GM12878 (cell line): ENCODE data around the gene LRFN2. TPM values are rescaled to one million over a fixed set of nuclear protein-coding genes. Genes with fewer than 3 reads are reported as not detected.

ENCODE experiments used
- ATAC-seq: fragments of 200-7000 bp; cut with Tn5 transposase; 3 replicates; pipeline ENCODE4 v1.9.1; 2020; ENCODE audit warnings: mild to moderate bottlenecking, moderate library complexity
- BruUV-seq: library from RNA; stranded (reverse); fragments of 400-500 nt; replicated peaks from 2 replicates; lab custom pipeline; 2021; lab: Mats Ljungman, UMichigan
- CTCF ChIA-PET: fragments of 300-600 bp; sonication (Branson Sonifier 250); formaldehyde crosslinking; extraction: SDS; loops from one replicate; lab custom pipeline; 2021; ENCODE audit warnings: inconsistent platforms; lab: Yijun Ruan, JAX
- POLR2A ChIA-PET: fragments of 350-600 bp; formaldehyde crosslinking; extraction: SDS; loops from one replicate; lab custom pipeline; 2021; ENCODE audit warnings: inconsistent platforms; lab: Charles Lee
- RAD21 ChIA-PET: fragments of 300-600 bp; sonication (Branson Sonifier 250); formaldehyde crosslinking; loops from one replicate; lab custom pipeline; 2023; ENCODE audit warnings: antibody characterized with exemption; ENCODE audit not compliant: unreplicated experiment; lab: Charles Lee
- SMC1A ChIA-PET: fragments of 300-600 bp; sonication (Branson Sonifier 250); formaldehyde crosslinking; loops from one replicate; lab custom pipeline; 2023; ENCODE audit not compliant: unreplicated experiment, uncharacterized antibody; lab: Charles Lee
- DNase-seq: peaks from one replicate; pipeline ENCODE4 v3.0.0-alpha.2; 2011; ENCODE audit warnings: low read depth, low spot score
- FAIRE-seq: peaks from 3 replicates; lab custom pipeline; 2011; peaks lifted over from hg19 to GRCh38; lab: Jason Lieb, UNC
- H2AFZ ChIP-seq: 2 replicates; pipeline ENCODE4 v1.6.0; 2011; ENCODE audit warnings: low read depth, low read length, control low read depth; ENCODE audit not compliant: control insufficient read depth
- H3K27ac ChIP-seq: 2 replicates; pipeline ENCODE4 v1.5.1; 2011; ENCODE audit warnings: control low read depth; ENCODE audit not compliant: control insufficient read depth, insufficient read depth
- H3K27me3 ChIP-seq, 2 experiments: replicated peaks in 1 of 2; 2 replicates each; pipeline versions ENCODE4 v1.6.0 to v1.6.1; 2011; ENCODE audit warnings: low read length in 1 of 2; ENCODE audit not compliant: control insufficient read depth in 2 of 2, insufficient read depth in 2 of 2
- H3K36me3 ChIP-seq, 2 experiments: 2 replicates each; pipeline ENCODE4 v1.5.1; 2011; ENCODE audit warnings: low read length in 1 of 2; ENCODE audit not compliant: control insufficient read depth in 2 of 2, insufficient read depth in 2 of 2
- H3K4me1 ChIP-seq: 2 replicates; pipeline ENCODE4 v1.6.1; 2011; ENCODE audit warnings: mild to moderate bottlenecking, low read length, moderate library complexity, mixed read lengths; ENCODE audit not compliant: control insufficient read depth, insufficient read depth
- H3K4me2 ChIP-seq: 2 replicates; pipeline ENCODE4 v1.6.0; 2011; ENCODE audit warnings: control low read depth; ENCODE audit not compliant: control insufficient read depth, insufficient read depth
- H3K4me3 ChIP-seq: fragments of 200-600 bp; sonication (generic); 2 replicates; pipeline ENCODE4 v1.5.1; 2016
- H3K79me2 ChIP-seq: 2 replicates; pipeline ENCODE4 v1.6.0; 2011; ENCODE audit warnings: low read length; ENCODE audit not compliant: control insufficient read depth, insufficient read depth
- H3K9ac ChIP-seq: 2 replicates; pipeline ENCODE4 v1.8.0; 2011; ENCODE audit warnings: low read length, control low read depth, mixed read lengths; ENCODE audit not compliant: control insufficient read depth, insufficient read depth
- H3K9me3 ChIP-seq: replicated peaks from 3 replicates; pipeline ENCODE4 v1.5.1; 2011; ENCODE audit warnings: mild to moderate bottlenecking, low read length; ENCODE audit not compliant: control insufficient read depth, insufficient read depth
- H4K20me1 ChIP-seq: 2 replicates; pipeline ENCODE4 v1.6.0; 2011; ENCODE audit not compliant: control insufficient read depth, insufficient read depth
- CBX5 ChIP-seq: sonication (generic); IDR thresholded peaks from 2 replicates; pipeline ENCODE4 v1.6.1; 2016; ENCODE audit warnings: low read depth, moderate library complexity, mild to moderate bottlenecking, inconsistent platforms
- CHD1 ChIP-seq: IDR thresholded peaks from 2 replicates; pipeline ENCODE4 v1.6.1; 2012; ENCODE audit warnings: low read depth, low read length, improper control_type of control experiment
- CHD2 ChIP-seq: IDR thresholded peaks from 2 replicates; pipeline ENCODE4 v1.6.1; 2011; ENCODE audit warnings: low read depth, low read length, improper control_type of control experiment, borderline replicate concordance
- CREB1 ChIP-seq: IDR thresholded peaks from 2 replicates; pipeline ENCODE4 v1.6.1; 2012; ENCODE audit warnings: low read depth, mild to moderate bottlenecking, inconsistent platforms
- KLF5 ChIP-seq: fragments of 450-650 bp; IDR thresholded peaks from 2 replicates; pipeline ENCODE4 v1.6.1; 2014; ENCODE audit warnings: mild to moderate bottlenecking; ENCODE audit not compliant: partially characterized antibody
- MYB ChIP-seq: fragments of 150-350 bp; IDR thresholded peaks from 2 replicates; pipeline ENCODE4 v1.6.1; 2014; ENCODE audit warnings: mild to moderate bottlenecking, low read depth, low read length, borderline replicate concordance
- POLR2A ChIP-seq: IDR thresholded peaks from 2 replicates; pipeline ENCODE4 v1.6.1; 2011; ENCODE audit warnings: low read depth, mild to moderate bottlenecking, low read length
- RAD21 ChIP-seq: IDR thresholded peaks from 2 replicates; pipeline ENCODE4 v1.6.1; 2011; ENCODE audit warnings: mild to moderate bottlenecking, low read depth, low read length, moderate library complexity; ENCODE audit not compliant: insufficient read depth
- RAD51 ChIP-seq: fragments of 450-650 bp; IDR thresholded peaks from 2 replicates; pipeline ENCODE4 v1.6.1; 2016; ENCODE audit warnings: moderate library complexity, mild to moderate bottlenecking, inconsistent platforms
- TCF12 ChIP-seq: IDR thresholded peaks from 2 replicates; pipeline ENCODE4 v1.6.1; 2011; ENCODE audit warnings: low read depth, mild to moderate bottlenecking, low read length
- ZNF207 ChIP-seq: fragments of 450-650 bp; IDR thresholded peaks from 2 replicates; pipeline ENCODE4 v1.6.1; 2014; ENCODE audit warnings: antibody characterized with exemption, mild to moderate bottlenecking, borderline replicate concordance
- ZNF622 ChIP-seq: fragments of 450-650 bp; IDR thresholded peaks from 2 replicates; pipeline ENCODE4 v1.6.1; 2017; ENCODE audit warnings: mild to moderate bottlenecking, inconsistent platforms
- ZSCAN29 ChIP-seq: fragments of 450-650 bp; IDR thresholded peaks from 2 replicates; pipeline ENCODE4 v1.6.1; 2017; ENCODE audit warnings: mild to moderate bottlenecking, moderate library complexity
- WGBS: methylation state at CpG from one replicate; pipeline ENCODE4 v1.1.6; 2016; ENCODE audit warnings: low lambda C conversion rate; ENCODE audit not compliant: insufficient replicate concordance, insufficient coverage; ENCODE audit errors: missing lambda C conversion rate; 5-methylcytosine and 5-hydroxymethylcytosine counted together
- in situ Hi-C: fragments of 300-500 bp; cut with MboI; formaldehyde crosslinking; loops from 9 replicates; pipeline ENCODE4 v1.14.3; 2018; ENCODE audit warnings: mixed read lengths
- intact Hi-C: fragments of 100-400 bp; cut with micrococcal nuclease; formaldehyde crosslinking; loops from one replicate; pipeline ENCODE4 v1.14.2; 2022; ENCODE audit not compliant: unreplicated experiment
- polyA plus RNA-seq, 11 experiments: library from polyadenylated mRNA; depleted of rRNA in 4 of 11; unstranded in 6 of 11; stranded (reverse) in 5 of 11; fragments of >200 nt; fragmentation: Nextera tagmentation in 4 of 11; fragmentation: Illumina TruSeq in 1 of 11; extraction: Ambion mirVana in 4 of 11; extraction: Trizol in 1 of 11; gene quantifications; 1 replicate in 1 of 11; 2 replicates in 10 of 11; pipeline versions ENCODE4 v1.2.1 to v1.2.3, GENCODE V29; 2011 to 2016; ENCODE audit warnings: inconsistent platforms in 2 of 11, missing spikeins in 2 of 11, low read depth in 1 of 11
- total RNA-seq, 4 experiments: library from RNA; depleted of rRNA in 3 of 4; stranded (reverse); fragments of >200 nt in 3 of 4; fragmentation: Illumina TruSeq in 1 of 4; extraction: Trizol in 1 of 4; gene quantifications; 2 replicates each; pipeline versions ENCODE4 v1.2.1 to v1.2.3, GENCODE V29; 2013 to 2021
- TF ChIP-seq, protein P1 (sequence below): fragments of 450-650 bp; formaldehyde crosslinking; IDR thresholded peaks from 2 replicates; pipeline ENCODE4 v1.4.0; 2022; ENCODE audit warnings: mild to moderate bottlenecking, moderate library complexity
- TF ChIP-seq, protein P2 (sequence below): IDR thresholded peaks from 2 replicates; pipeline ENCODE4 v1.6.1; 2011; ENCODE audit warnings: low read depth, mild to moderate bottlenecking, low read length, moderate library complexity, borderline replicate concordance; ENCODE audit errors: extremely low read depth
- TF ChIP-seq, protein P3 (sequence below): IDR thresholded peaks from 2 replicates; pipeline ENCODE4 v1.6.1; 2011; ENCODE audit warnings: mild to moderate bottlenecking, low read depth, low read length, moderate library complexity; ENCODE audit not compliant: insufficient replicate concordance

Gene LRFN2
- total and polyA plus RNA-seq, 10 of the 15 experiments (the other 5 are each of a cell fraction or from before 2014, with no cell fraction given) = not detected

DNA sequence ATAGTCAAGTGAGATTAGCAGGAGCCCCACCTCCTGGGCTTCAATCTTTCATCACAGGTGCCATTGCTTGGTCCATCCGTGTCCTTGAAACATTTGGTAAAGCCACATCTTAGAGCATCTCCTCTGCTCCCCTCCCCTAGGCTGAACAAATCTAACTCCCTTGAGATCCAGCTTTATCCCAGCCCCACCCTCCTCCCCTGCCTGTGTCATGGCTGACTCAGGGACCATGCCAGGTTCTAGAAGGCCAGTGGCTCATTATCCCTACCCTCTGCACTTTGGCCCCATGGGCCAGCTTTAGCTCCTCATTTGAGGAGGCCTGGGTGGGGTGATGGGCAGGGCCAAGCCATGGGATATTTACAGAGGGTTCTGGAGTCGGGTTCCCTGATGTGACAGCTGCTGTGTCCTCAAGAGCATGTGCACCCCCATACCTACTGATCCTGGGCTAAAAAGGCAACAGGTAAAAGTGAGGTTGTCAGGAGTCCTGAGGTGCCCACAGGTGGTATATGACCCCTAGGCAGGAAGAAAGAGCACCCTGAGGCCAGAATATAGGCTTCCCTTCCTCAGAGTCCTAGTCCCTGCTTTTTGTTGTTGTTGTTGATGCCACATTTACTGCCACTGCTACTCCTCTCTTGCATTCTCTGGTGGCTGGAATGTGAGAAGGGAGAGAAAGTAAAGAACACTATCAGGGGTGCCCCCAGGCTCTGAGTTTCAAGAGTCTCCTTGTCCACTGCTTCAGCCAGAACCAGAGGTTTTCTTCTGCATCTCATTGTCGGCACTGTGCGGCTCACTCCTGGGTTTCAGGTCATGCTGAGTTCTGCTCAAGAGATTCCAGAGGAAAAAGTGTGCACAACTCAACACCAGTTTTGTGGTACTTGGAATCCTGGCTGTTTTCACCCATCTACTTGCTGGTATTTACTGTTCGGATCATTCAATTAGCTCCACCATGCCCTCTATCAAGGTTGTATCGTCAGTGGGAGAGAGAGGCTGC lies 228.4 kb downstream of the LRFN2 start (continued):
- TF ChIP-seq, protein P1, sequence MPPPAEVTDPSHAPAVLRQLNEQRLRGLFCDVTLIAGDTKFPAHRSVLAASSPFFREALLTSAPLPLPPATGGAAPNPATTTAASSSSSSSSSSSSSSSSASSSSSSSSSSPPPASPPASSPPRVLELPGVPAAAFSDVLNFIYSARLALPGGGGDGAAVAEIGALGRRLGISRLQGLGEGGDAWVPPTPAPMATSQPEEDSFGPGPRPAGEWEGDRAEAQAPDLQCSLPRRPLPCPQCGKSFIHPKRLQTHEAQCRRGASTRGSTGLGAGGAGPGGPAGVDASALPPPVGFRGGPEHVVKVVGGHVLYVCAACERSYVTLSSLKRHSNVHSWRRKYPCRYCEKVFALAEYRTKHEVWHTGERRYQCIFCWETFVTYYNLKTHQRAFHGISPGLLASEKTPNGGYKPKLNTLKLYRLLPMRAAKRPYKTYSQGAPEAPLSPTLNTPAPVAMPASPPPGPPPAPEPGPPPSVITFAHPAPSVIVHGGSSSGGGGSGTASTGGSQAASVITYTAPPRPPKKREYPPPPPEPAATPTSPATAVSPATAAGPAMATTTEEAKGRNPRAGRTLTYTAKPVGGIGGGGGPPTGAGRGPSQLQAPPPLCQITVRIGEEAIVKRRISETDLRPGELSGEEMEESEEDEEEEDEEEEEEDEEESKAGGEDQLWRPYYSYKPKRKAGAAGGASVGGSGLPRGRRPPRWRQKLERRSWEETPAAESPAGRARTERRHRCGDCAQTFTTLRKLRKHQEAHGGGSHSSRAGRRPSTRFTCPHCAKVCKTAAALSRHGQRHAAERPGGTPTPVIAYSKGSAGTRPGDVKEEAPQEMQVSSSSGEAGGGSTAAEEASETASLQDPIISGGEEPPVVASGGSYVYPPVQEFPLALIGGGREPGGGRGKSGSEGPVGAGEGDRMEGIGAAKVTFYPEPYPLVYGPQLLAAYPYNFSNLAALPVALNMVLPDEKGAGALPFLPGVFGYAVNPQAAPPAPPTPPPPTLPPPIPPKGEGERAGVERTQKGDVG (CRISPR knock-in tag) = no peak

DNA sequence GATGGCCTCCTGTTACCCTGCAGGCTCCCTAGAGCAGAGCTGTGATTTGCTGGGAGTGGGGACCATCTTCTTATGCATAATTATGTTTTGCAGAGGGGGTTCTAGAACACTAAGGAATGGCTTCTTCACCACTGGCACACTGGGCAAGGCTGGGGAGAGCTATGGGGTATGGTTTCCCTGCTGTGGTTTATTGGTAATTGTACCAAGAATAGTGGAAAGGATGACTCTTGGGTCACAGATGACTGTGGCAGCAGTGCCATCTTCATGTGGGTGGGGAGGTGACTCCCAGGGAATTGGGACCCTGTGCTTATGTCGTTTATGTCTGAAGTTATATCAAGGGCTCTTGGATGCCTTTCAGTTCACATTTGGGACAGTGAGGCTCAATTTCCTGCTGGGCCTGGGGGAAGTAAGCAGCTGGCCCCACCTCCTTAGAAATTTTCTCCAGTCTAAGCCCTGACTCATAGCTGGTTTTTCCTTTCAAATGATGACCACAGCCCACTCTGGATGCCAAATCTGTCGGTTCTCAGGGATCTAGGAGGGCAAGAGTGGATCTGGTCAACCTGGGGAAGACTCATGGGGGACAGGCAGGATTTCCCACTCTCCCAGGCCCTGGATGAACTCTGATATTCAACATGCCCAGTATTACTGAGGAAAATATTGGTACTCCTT lies 230.8 kb downstream of the LRFN2 start:
- H3K9me3 ChIP-seq = no peaks in the 10 kb centered on the region
- no peak overlapping the region for H3K9ac ChIP-seq
- no peak overlapping the region for H3K4me3 ChIP-seq
- no peak for TF ChIP-seq RAD51
- TF ChIP-seq RAD21 = no peak
- TF ChIP-seq MYB = no peak
- no peak for TF ChIP-seq CREB1
- no peak for TF ChIP-seq ZNF207
- no peak for TF ChIP-seq ZNF622
- TF ChIP-seq CBX5 = no peak
- TF ChIP-seq CHD1 = no peak
- TF ChIP-seq TCF12 = no peak
- TF ChIP-seq ZSCAN29 = no peak
- no peak for TF ChIP-seq CHD2
- TF ChIP-seq KLF5 = no peak
- TF ChIP-seq, protein P2, sequence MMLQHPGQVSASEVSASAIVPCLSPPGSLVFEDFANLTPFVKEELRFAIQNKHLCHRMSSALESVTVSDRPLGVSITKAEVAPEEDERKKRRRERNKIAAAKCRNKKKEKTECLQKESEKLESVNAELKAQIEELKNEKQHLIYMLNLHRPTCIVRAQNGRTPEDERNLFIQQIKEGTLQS = no peak
- TF ChIP-seq POLR2A = no peak
- TF ChIP-seq, protein P3, sequence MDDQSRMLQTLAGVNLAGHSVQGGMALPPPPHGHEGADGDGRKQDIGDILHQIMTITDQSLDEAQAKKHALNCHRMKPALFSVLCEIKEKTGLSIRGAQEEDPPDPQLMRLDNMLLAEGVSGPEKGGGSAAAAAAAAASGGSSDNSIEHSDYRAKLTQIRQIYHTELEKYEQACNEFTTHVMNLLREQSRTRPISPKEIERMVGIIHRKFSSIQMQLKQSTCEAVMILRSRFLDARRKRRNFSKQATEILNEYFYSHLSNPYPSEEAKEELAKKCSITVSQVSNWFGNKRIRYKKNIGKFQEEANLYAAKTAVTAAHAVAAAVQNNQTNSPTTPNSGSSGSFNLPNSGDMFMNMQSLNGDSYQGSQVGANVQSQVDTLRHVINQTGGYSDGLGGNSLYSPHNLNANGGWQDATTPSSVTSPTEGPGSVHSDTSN = no peak
- TF ChIP-seq, all 136 proteins: peak for 0
- CTCF ChIA-PET = no interaction called here
- POLR2A ChIA-PET = no interaction called here
- Histone ChIP-seq H4K20me1 (no peaks in the 10 kb centered on the region), H3K27ac (no peak overlapping the region), H3K4me1 (no peaks in the 10 kb centered on the region), H2AFZ (no peak overlapping the region), H3K36me3 (no peaks in the 10 kb centered on the region), H3K79me2 (no peaks in the 10 kb centered on the region), H3K27me3 (no peaks in the 10 kb centered on the region; a peak in 1 of 4 replicates), H3K4me2 (no peak overlapping the region)
- intact Hi-C loops (no loop called here), in situ Hi-C loops (no loop called here)
- BruUV-seq = no TSS peak
- SMC1A ChIA-PET = interaction anchor here (1.2 to 1.6 kb wide), 2 partner anchors 8 to 16 kb away, joined by 3 to 5 read pairs; no protein-coding TSS in a partner anchor
- 3% methylated on average over 2 of the region's 2 CpGs for WGBS
- DNase-seq (no peak), FAIRE-seq (no peak), ATAC-seq (no peak)
- RAD21 ChIA-PET = interaction anchor here (0.7 kb wide), 1 partner anchor 715 kb away, joined by 3 read pairs; no protein-coding TSS in a partner anchor
